Calu3 (cell line): ENCODE results near the gene DYNC2H1. TPM values are rescaled to one million over a fixed set of nuclear protein-coding genes. Genes with fewer than 3 reads are reported as not detected.
"Not testable (repeated sequence)": the region's sequence is repeated elsewhere in the genome, so short reads cannot be mapped to it uniquely, and the experiment has no call there.

Experiments
- BruUV-seq: library from RNA; stranded (reverse); fragments of 400-500 nt; replicated peaks from 2 replicates; lab custom pipeline; 2021; lab: Mats Ljungman, UMichigan
- CTCF ChIA-PET: fragments of 300-600 bp; sonication (Branson Sonifier 250); formaldehyde crosslinking; loops from one replicate; lab custom pipeline; 2022; ENCODE audit warnings: antibody characterized with exemption; lab: Charles Lee
- DNase-seq: peaks from one replicate; pipeline ENCODE4 v3.0.0; 2022
- H3K27ac Mint-ChIP-seq: one replicate; pipeline ENCODE4 v1.8.0; 2022; ENCODE audit warnings: mixed read lengths; ENCODE audit not compliant: unreplicated experiment
- H3K27me3 Mint-ChIP-seq: one replicate; pipeline ENCODE4 v1.8.0; 2022; ENCODE audit warnings: mixed read lengths; ENCODE audit not compliant: unreplicated experiment
- H3K36me3 Mint-ChIP-seq: one replicate; pipeline ENCODE4 v1.8.0; 2022; ENCODE audit warnings: mild to moderate bottlenecking, moderate library complexity, mixed read lengths; ENCODE audit not compliant: insufficient read depth, unreplicated experiment
- H3K4me1 Mint-ChIP-seq: one replicate; pipeline ENCODE4 v1.8.0; 2022; ENCODE audit warnings: mild to moderate bottlenecking, low read depth, mixed read lengths; ENCODE audit not compliant: unreplicated experiment
- H3K4me3 Mint-ChIP-seq: one replicate; pipeline ENCODE4 v1.8.0; 2022; ENCODE audit warnings: mild to moderate bottlenecking, low read depth, moderate library complexity, mixed read lengths; ENCODE audit not compliant: unreplicated experiment
- H3K9me3 Mint-ChIP-seq: one replicate; pipeline ENCODE4 v1.8.0; 2022; ENCODE audit warnings: low read depth, mixed read lengths; ENCODE audit not compliant: unreplicated experiment
- CTCF ChIP-seq: fragments of 200-600 bp; IDR thresholded peaks from one replicate; pipeline ENCODE4 v1.8.0; 2022; ENCODE audit warnings: antibody characterized with exemption; ENCODE audit not compliant: unreplicated experiment
- intact Hi-C: fragments of 100-400 bp; cut with micrococcal nuclease; formaldehyde crosslinking; loops from one replicate; pipeline ENCODE4 v1.10.0; 2022; ENCODE audit not compliant: unreplicated experiment
- total RNA-seq: library from RNA; stranded (reverse); gene quantifications from 2 replicates; pipeline ENCODE4 v1.2.3, GENCODE V29; 2022

Gene DYNC2H1
- total RNA-seq, 1 experiment from 2014 or later, result 3.4 TPM

GRCh38 chr11:103125462-103125861, 16.2 kb downstream of the DYNC2H1 start:
- DNase-seq, result no peak
- Mint-ChIP-seq H3K4me1 (no peaks in the 10 kb centered on the region), H3K27me3 (no peaks in the 10 kb centered on the region), H3K36me3 (no peaks in the 10 kb centered on the region), H3K27ac (no peak overlapping the region), H3K4me3 (no peak overlapping the region), H3K9me3 (no peaks in the 10 kb centered on the region)
- TF ChIP-seq CTCF, result no peak
- CTCF ChIA-PET, result no interaction called here
- intact Hi-C loops, result no loop called here
- no TSS peak for BruUV-seq

GRCh38 chr11:103141986-103142385, 32.8 kb downstream of the DYNC2H1 start:
- CTCF ChIA-PET, result not testable (repeated sequence)

GRCh38 chr11:103147627-103148026, 38.4 kb downstream of the DYNC2H1 start:
- no peaks in the 10 kb centered on the region for H3K27me3 Mint-ChIP-seq
- DNase-seq, result no peak
- H3K9me3 Mint-ChIP-seq, result no peaks in the 10 kb centered on the region
- H3K36me3 Mint-ChIP-seq, result no peaks in the 10 kb centered on the region
- CTCF ChIA-PET, result no interaction called here
- no peak overlapping the region for H3K4me3 Mint-ChIP-seq
- intact Hi-C loops, result no loop called here
- TF ChIP-seq CTCF, result no peak
- no TSS peak for BruUV-seq
- H3K4me1 Mint-ChIP-seq, result no peaks in the 10 kb centered on the region
- no peak overlapping the region for H3K27ac Mint-ChIP-seq

More at GRCh38 chr11:103141986-103142385, 32.8 kb downstream of the DYNC2H1 start:
- H3K9me3 Mint-ChIP-seq, H3K27ac Mint-ChIP-seq, intact Hi-C loops, BruUV-seq, H3K4me1 Mint-ChIP-seq, H3K36me3 Mint-ChIP-seq, H3K27me3 Mint-ChIP-seq, H3K4me3 Mint-ChIP-seq, DNase-seq: not testable (repeated sequence)

- no TSS peak for BruUV-seq
- no peaks in the 10 kb centered on the region for H3K4me1 Mint-ChIP-seq
- H3K27me3 Mint-ChIP-seq, result no peaks in the 10 kb centered on the region
- no peak overlapping the region for H3K4me3 Mint-ChIP-seq
- no peak for DNase-seq
- no peaks in the 10 kb centered on the region for H3K36me3 Mint-ChIP-seq
- intact Hi-C loops, result no loop called here
- CTCF ChIA-PET, result no interaction called here
- no peaks in the 10 kb centered on the region for H3K9me3 Mint-ChIP-seq
- no peak for TF ChIP-seq CTCF
- no peak overlapping the region for H3K27ac Mint-ChIP-seq
Measured at GRCh38 chr11:103157542-103157941, 48.3 kb downstream of the DYNC2H1 start.

- no peak overlapping the region for H3K27ac Mint-ChIP-seq
- no peak for TF ChIP-seq CTCF
- H3K4me1 Mint-ChIP-seq, result no peaks in the 10 kb centered on the region
- CTCF ChIA-PET, result no interaction called here
- no peak overlapping the region for H3K4me3 Mint-ChIP-seq
- no TSS peak for BruUV-seq
- H3K9me3 Mint-ChIP-seq, result no peaks in the 10 kb centered on the region
- DNase-seq, result no peak
- H3K36me3 Mint-ChIP-seq, result no peaks in the 10 kb centered on the region
- intact Hi-C loops, result no loop called here
- no peaks in the 10 kb centered on the region for H3K27me3 Mint-ChIP-seq
Measured at GRCh38 chr11:103164093-103164796, 55.0 kb downstream of the DYNC2H1 start.
